HG02678 (cell line): ENCODE results near the gene CIAO3.

Experiments used
- ATAC-seq: cut with Tn5 transposase; IDR thresholded peaks from one replicate; pipeline ENCODE4 v1.9.1; 2021; ENCODE audit warnings: mild to moderate bottlenecking, moderate library complexity; ENCODE audit not compliant: unreplicated experiment

The CIAO3 gene

DNA sequence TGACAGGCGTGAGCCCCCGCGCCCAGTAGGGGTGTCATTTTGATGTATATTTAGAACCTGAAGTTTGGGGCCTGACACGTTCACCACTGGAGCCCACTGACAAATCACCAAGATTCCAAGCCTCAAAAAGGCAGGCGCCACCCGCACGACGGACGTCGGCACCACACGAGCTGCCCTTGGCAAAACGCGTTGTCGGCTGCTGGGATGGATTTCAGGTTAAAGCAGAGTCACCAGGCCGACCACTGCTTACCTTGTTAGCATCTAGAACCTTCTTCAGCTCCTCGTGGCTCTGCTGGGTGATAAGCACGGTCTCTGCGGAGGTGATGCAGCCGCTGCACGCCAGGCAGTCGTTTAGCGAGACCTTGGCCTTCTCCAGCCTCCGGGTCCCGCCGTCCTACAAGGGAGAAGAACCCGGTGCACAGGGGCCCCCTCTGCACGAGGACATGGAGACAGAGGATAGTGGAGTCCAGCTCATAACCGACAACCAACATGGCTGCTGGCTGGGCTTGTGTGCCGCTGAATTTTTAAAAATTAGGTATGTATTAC, 3.8 kb downstream of the CIAO3 start:
- no peak for ATAC-seq

DNA sequence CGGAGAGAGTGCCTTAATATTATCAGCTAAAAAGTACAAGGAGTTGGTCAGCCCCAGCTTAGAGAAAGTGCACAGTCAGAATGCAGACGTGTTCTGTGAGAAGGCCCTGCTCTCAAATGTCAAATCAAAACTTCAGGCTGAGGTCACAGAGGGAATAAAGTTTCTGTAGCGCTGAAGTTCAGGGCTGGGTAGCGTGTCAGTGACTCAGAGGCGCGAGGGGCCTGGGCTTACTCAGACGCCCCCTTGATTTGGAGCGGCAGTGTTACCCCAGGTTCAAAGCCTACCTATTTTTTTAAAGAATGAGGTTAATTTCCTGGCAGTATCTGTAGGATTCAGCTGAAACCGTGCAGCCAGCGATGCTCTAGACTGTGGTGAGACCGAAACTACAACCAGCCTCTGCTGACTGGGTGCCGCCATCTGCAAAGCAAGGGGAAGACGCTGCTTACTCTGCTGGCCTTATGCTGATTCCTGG, 4.8 kb downstream of the CIAO3 start:
- ATAC-seq = no peak

DNA sequence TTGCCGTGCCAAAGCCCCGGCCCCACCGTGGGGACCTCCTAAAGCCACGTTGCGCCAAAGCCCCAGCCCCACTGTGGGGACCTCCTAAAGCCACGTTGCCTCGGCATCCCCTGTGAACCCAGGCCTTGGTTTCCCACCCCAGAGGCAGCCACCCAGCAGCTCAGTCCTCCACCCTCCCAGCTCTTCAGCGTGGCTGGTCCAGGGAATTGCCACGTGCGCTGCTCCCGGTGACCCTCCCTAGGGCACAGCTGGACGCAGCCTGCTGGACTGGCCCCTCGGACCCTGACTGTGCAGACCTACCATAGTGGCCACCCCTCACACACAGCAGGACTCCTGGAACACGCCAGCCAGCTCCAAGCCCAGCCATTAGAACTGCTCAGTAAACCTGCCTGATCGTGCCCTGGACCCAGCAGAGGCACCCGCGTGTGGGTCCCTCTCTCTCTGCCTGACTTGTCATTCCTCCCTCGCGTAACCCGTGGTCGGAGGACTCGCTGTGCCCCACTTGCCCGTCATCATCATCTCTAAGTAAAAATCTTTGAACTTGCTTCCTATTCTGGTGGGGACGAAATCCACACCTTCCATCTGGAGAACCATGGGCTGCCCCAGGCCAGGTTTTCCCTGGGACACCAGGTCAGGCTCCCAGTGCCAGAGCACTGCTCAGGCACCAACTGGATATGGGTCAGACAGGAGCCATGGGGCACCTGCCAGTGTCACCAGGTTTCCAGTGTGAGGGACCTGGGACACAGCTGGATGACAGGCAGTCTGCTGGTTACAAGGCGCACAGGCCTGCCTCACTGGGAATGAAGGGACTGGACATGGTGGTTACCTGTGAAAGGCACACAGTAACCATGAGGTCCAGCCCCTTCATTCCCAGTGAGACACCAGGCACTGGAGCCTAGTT, 5.6 kb downstream of the CIAO3 start:
- no peak for ATAC-seq

DNA sequence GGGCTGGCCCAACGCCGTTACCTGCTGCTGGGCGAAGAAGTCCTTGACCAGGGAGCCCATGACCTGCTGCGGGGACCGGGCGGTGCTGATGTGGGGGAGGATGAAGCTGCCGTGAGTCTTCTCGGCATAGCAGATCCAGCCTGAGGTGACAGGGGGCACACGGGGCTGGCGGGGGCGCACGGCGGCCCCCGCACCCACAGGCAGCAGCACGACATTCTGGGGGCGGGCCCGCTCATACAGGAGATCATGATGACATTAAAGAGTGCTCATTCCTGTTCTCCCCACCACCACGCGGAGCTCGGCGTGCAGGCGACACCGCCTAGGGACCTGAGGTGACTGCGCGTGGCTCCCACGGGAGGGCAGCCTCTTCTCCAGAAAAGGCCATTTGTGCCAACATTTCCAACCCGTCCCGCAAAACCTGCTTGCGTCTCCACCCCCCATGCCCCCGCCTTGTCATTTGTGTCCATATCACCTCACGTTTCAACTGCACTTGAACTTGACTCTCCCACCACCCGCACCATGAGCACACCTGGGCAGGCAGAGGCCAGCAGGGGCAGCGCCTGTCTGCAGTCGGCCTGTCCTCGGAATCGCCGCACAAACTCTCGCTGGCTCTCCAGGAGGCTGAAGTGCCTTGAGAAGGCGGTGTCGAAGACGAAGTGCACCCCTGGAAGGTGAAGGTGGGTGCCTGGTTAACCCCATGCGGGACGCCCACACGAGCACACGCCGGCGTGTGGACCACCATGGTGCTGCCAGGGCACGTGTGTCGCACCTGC, 6.4 kb downstream of the CIAO3 start:
- ATAC-seq = no peak

DNA sequence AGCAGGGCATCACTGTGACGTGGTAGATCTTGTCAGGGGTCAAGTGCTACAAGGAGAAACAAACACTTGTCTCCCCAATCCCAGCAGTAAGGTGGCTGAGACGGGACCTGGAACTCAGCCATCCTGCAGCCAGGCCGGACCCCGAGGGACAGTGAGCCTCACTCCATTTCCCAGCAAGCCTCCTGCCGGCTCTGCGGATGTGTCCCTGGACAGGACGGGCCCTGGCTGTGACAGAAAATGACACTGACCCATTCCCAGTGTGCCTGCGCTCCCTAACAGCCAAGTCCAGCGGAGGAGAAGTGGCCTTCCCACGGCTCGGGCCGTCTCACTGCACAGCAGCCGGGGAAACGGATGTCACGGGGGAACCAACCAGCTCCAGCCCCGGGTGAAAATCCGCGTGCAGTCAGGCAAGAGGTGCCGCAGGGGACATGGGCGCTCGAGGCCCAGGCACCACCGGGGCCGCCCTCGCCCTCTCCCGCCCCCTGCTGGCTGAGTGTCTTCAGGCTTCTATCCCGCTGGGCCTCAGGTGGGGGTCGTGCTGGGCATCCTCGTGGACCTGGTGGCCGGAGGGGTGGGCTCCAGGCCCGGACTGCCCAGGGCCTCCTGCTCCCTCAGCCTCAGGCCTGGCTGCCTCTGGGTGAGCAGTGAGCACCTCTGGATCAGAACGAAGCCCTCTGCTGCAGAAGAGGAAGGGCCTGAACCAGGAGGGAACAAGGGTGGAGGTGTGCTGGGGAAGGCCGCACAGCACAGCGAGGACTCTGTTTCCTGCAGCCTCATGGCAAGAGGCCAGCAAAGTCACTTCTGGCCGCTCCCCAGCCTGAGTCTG, 7.2 kb downstream of the CIAO3 start:
- no peak for ATAC-seq

DNA sequence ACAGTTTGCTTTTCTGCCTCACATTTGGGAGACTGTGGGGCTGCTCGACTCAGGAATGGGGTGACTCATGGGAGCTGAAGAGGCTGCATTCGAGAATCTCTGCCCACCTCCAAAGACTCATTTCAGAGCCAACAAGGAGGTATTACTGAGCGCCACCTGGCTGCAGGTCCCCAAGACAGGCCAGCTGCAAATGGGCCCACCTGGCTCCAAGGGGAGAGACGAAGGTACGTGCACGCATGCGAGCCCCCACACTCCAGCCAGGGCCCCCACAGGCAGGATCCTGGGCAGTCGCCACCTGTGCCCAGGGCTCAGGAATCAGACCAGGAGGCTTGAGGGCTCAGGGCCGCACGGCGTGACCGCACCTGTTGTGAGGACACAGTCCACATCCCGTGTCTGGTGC, 7.9 kb downstream of the CIAO3 start:
- ATAC-seq = no peak

DNA sequence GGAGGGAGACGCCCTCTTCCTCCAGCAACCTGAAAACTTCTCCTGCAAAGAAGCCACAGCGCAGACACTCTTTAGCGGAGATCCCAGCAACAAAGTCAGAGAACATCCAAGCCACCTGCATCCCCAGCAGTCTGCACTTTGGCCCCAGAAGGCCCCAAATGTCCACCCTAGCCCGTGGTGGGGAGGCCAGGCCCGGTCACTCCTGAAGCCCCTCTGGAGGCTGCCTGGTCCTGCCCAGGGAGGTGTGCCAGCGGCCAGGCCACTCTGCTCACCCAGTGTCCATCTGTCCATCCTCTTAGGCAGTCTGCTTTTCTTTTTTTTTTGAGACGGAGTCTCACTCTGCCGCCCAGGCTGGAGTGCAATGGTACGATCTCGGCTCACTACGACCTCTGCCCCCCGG, 8.5 kb downstream of the CIAO3 start:
- ATAC-seq = no peak

DNA sequence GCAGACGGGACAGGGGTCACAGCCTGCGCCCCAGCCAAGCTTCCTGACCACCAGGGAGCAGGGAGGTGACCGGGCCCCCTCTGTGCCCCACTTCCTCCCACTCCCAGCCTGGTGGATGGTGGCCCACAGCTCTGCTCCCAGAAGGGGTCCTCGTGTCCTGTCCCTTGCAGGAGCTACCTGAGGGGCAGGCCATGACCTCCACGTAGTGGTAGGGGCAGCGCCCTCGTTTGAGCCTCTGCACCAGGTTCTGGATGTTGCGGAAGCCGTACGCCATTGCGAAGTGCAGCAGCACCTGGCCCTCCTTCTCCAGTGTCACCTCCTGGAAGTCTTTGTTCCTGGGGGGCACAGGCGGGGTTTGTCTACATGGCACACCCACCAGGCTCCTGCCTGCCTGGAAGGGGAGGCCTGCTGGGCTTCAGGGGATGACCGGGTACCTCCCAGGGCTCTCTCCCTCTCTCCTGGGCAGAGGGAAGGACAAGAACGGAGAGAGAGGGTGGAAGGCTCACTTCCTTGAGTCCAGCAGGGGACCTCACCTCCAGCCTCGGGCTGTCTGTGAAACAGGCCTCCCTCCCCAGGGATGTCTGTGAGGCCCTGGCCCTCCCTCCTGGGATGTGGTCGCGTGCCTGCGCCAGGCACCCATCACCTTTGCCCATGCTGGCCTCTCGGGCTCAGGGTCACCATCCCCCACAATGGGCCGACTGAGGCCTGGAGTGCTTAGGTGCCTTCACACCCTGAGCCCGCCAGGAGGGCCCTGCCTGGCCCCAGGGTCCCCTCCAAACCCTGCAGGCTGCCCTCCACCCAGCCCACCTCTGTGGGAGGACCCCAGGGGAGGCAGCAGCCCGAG, 9.9 kb downstream of the CIAO3 start:
- no peak for ATAC-seq

DNA sequence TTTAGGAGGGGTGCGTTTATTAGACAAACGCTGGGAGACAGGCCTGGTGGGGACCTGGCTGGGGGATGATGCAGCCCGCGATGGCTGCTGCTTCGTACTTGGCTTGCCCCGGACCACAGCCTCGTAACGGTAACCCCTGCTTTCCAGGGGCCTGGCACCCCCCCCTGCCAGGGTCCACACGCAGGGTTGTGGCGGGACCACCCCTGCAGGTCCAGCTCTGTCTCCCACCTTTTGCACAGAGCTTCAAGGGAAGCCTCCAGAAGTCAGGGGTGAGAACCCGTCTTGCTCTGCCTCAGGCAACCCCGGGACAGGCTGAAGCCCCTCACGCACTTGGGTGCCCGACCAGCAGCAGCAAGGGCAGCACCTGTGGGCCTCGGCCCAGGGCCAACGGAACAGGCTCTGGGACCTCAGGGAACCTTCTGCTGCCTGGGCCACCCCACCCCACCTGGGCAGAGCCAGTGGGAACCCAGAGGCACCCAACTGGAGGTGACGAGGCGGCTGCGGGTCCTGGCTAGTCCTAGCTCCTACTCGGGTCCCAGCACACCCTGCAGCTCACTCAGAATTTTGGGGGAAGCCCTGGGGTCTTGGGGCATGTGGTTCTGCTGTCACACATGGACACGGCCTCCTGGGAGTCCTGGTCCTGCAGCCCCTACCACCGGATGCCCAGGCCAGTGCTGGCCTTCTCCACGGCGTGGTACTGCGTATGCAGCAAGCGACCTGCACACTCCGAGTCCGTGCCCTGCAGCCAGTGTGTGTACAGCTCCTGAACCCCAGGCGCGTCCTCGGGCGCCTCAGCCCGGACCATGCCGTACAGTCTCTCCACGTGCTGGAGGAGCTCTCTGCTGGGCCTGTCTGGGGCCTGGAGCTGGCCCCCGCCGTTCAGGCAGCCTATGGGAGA, 10.8 kb downstream of the CIAO3 start:
- no peak for ATAC-seq

DNA sequence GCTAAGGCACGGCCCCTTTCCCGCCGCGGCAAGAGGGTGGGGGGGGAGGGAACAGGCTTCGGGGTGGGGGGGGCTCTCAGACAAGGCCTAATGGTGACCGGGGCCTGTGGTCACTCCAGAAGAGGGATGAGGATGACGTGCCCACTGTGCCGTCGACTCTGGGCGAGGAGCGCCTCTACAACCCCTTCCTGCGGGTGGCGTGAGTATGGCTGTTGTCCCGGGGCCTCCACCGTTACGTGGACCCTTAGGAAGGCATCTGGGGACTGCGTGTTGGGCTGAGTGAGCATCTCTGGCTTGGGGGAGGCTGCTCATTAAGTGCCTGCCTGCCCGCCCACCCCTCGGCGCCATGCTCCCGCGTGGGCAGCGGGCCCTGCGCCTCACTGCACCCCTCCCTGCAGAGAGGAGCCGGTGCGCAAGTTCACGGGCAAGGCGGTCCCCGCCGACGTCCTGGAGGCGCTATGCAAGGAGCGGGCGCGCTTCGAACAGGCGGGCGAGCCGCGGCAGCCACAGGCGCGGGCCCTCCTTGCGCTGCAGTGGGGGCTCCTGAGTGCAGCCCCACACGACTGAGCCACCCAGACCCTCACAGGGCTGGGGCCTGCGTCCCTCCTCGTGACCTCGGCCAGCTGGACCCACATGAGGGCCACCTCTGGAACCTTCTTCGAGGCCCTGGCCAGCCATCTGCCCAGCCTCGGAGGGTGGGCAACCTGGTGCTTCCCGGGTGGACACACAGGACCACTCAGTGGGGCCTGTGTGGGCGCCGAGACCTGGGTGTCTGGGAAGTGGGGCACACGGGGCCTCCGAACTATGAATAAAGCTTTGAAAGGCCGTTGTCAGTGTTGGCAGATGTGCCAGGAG, 11.7 kb downstream of the CIAO3 start:
- no peak for ATAC-seq

DNA sequence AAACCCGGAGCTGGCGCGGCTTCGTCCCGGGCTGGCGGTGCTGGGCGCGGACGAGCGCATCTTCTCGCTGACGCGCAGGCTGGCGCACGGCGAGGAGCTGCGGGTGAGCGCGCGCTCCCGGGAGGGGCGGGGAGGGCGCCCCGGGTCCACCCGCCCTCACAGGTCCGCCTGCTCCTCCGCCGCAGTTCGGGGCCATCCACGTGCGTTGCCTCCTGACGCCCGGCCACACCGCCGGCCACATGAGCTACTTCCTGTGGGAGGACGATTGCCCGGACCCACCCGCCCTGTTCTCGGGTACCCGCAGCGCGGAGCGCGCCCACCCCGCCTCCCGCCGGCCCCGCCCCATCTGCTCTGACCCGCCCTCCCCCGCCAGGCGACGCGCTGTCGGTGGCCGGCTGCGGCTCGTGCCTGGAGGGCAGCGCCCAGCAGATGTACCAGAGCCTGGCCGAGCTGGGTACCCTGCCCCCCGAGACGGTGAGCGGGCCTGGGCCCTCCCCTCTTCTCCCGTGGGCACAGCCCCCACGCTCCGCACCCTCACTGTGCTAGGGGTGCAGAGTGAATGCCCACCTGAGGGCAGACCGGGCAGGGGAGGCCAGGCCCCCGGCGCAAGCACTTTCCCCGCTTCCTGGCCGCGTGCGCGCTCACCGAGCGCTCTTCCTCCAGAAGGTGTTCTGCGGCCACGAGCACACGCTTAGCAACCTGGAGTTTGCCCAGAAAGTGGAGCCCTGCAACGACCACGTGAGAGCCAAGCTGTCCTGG, 12.5 kb downstream of the CIAO3 start:
- peak; percentile 31 for ATAC-seq

DNA sequence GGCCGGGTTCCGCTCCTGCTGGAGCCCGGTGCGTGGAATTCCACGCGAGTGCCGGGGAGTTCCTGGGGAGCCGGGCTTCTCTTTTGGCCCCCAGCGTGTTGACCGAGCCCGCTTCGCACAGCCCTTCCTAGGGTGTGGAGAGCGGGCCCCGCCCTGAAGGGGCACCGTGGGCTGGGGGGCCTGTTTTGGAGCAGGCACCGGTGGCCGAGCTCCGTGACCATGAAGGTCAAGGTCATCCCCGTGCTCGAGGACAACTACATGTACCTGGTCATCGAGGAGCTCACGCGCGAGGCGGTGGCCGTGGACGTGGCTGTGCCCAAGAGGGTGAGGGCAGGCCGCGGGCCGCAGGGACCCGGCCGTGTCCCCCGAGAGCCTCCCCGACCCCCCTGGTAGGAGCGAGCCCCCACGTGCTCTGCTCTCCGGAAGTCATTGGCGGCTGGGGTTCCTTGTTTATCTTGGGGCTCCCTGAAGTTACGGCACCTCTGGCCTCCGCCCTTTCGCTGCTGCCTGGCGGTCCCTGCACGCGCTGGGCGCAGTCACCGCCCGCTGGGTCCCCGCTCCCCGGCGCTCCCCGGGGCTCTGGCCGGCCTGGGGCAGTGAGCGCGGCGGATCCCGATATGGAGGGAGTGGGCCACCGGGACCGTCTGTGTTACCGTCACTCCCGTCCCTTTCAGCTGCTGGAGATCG, 13.4 kb downstream of the CIAO3 start:
- ATAC-seq = peak; percentile 7

DNA sequence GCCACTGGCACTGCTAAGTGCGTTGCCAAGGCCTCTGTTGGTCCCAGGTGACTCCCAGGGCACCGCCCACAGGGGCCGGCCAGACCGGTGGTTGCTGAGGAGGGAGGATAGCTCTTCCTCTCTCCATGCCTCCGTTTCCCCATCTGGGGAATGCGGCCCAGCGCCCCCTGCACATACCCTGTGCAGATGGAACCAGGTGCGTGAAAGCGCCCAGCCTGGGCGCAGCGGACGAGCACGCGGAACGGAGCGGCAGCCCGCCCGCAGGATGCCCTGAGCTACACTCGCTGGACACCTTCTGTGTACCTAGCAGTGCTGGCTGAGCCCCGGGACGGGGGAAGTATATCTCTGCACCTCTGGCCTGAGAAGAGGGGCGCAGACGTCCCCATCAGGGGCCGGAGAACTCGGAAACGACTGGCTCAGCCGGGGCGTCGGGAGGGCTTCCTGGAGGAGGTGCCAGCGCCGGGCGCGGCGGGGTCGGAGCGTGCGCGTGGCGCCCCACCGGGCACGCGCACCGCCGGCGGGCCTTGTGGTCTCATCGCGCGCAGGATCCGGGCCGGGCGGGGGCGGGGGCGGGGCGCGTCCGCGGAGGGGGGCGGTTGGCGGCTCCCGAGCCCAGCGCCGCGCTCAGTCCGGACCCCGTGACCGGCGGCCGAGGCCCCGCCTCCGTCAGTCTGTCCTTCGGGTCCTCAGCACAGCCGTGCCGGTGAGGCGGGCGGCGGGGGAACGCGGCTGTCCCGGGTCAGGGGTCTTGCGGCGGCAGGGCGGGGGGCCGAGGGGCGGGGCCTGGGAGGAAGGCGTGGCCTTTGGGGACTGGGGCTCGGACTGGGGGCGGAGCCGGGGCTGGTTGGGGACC, 14.1 kb downstream of the CIAO3 start, which contains the start of the genes CCDC78 and HAGHL:
Gene CCDC78, minus strand, starts transcription at position 6 of the 853 bp plus-strand sequence. CDS start 76 bp downstream, outside the sequence.
Gene HAGHL, plus strand, starts transcription at position 669 of the 853 bp plus-strand sequence. CDS start 404 bp downstream, outside the sequence.
- ATAC-seq = peak; percentile 42

DNA sequence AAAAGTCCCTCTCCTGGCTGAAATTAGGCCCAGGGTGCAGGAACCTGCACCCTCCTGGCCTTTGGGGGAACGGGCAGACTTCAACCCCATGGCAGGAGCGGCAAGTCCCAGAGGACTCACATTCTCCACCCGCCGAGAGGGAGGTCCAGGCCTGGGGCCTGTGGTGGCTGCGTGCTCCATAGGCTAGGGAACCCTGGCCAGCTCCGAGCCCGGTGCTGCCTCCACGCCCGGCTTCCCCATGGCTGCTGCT, 14.7 kb downstream of the CIAO3 start:
- ATAC-seq = no peak

DNA sequence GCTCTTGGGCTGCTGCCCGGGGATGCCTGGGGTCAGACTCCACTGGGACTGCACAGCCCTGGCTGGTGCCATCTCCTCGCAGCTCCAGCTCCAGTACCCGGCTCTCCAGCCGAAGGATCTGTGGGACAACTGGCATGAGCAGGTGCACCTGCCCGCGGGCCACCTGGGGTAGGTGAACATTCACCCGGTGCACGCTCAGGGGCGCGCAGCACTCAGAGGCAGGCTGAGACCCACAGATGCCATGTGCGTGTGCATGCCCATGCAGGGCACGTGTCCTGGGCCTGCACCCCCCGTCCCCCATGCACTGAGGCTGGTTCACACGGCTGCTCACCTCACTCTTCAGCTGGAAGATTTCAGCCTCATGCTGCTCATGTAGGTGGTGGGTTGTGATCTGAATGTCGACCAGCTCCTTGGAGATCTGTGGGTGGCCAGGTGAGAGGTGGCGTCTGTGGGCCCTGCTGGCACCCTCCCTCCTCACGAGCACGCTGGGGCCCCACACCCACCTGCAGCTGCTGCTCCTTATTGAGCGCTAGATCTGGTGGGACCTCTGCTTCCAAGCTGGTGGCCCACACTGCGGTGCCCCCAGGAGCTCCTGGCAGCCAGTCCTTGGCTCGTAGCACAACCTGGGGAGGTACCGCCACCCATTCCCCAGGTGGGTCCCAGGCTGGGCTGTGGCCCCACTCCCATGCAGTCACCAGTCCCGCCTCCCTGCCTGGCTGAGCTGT, 15.2 kb downstream of the CIAO3 start:
- no peak for ATAC-seq
